Stimulated activated CD8-positive, alpha-beta memory T cell treated with anti-CD3 and anti-CD28 coated beads, Interleukin-12 subunit alpha, Interleukin-12 subunit beta, amount 100 ng/mL, for 4 hours (primary cell): ENCODE measurements around the gene ZNF669.

Source experiments
- DNase-seq: peaks from one replicate; pipeline ENCODE4 v3.0.0-alpha.2; 2020; ENCODE audit warnings: low read depth

The ZNF669 gene

DNA sequence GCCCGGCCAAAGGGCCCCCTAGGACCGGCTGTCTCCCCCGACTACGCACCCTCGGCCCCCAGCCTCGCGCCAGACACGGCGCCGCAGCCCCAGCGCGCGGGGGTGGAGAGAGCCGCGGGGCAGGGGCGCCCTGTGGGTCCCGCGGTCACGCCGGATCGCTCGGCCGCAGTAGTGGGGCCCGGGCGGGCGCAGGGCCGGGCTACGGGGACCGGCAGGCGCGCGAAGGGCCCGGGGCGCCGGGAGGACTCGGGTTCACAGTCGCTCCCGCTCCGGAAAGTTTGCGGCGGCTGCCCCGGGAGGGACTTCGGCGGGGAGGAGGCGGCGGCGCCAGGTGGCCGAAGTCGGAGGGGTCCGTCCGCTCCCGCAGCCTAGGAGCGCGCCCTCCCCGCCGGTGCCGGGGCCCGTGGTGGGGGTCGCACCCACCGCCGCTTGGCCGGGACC, 7.1 kb upstream of the ZNF669 start:
- no peak for DNase-seq

DNA sequence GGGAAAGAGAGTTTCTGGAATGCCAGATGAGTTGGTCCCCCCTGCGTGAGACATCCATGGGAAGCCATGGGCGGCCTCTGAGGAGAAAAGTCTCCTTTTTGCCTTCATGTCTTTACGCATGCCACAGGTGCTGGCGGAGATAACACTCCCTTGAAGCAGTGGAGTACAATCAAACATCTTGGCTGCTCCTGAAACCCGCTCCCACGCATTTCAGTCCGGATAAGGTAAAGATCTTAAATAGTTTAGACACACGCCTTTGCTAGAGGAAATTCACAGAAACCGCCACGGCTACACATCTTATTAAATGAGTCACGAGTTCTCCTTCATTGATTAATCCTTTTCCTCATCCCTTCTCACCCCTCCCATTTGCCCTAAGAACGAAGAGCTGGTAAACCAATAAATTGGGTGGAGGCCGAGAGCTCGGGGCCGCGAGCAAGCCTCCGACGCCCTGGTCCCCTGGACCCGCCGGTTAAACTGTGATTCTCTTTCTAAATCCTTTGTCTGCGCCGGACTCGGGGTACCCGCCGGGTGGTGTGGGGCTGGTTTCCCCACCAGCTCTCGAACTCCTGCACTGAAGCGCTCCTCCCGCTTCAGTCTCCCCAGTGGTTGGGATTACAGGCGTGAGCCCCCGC, 6.6 kb upstream of the ZNF669 start:
- DNase-seq, result no peak

DNA sequence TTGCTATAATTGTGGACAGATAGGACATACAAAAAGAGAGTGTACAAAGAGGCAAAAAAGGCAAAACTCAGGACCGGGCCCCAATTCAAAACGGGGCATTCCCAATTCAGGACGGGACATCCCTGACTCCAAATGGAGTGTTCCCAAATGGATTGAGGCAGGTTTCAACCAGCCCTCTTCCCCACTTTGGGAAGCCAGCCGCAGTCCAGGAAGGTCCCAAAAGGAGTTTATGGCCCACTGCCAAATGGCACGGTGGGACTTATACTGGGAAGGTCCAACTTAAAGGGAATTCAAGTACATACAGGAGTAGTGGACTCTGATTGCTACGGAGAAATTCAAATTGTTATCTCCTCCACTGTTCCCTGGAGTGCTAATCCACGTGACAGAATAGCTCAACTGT, 3.5 kb upstream of the ZNF669 start:
- DNase-seq, result no peak

DNA sequence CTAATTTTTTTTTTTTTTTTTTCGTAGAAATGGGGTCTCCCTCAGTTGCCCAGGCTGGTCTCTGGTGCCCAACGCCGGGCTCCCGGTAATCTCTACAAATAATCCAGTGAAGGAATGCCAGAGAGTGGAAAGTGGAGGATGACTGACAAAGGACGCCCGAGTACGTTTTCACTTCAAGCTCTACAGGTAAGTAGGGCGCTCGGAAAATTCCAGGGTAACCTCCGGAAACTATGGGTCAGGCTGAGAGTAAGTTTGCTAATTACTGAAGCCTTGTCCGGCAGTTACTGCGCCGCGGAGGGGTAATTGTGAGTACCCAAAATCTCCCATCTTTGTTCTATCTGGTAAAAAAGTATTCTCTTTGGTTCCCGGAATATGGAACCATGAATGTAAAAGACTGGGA, 1.8 kb upstream of the ZNF669 start:
- no peak for DNase-seq

DNA sequence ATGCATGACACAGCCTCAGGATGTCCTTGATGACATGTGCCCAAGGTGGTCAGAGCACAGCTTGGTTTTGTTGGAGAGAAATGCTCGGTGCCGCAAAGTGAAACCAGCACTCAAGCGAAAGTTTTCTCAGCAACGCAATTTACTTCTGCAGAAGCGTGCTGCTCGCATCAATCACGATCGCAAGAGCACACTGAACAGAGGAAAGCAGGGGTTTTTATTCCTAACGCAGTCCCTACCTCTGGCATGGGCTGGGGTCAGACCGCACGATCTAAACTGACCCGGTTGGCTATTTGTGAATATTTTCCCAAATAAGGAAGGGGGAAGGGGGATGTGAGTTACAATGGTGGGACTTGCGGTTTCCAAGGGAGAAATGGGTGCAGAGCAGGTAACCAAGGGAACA, 809 bp upstream of the ZNF669 start:
- DNase-seq, result no peak

DNA sequence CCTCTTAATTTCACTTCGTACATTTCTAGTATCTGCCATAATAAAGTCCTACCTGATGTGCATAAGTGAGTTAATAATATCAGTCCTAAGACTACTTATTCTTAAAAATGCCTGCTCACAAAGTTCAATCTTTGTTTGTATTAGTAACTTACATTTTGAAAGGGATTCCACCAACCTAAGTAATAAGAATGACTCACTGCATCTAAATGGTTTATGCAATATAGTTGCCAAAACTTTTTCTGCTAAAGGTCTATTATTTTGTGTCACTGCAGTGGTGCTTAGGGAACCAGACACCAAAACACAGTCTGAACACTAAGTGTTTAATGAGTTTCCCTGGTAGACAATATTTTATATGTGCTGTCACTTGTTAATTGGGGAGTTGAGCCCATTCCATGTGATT, 1.8 kb downstream of the ZNF669 start:
- DNase-seq, result no peak

DNA sequence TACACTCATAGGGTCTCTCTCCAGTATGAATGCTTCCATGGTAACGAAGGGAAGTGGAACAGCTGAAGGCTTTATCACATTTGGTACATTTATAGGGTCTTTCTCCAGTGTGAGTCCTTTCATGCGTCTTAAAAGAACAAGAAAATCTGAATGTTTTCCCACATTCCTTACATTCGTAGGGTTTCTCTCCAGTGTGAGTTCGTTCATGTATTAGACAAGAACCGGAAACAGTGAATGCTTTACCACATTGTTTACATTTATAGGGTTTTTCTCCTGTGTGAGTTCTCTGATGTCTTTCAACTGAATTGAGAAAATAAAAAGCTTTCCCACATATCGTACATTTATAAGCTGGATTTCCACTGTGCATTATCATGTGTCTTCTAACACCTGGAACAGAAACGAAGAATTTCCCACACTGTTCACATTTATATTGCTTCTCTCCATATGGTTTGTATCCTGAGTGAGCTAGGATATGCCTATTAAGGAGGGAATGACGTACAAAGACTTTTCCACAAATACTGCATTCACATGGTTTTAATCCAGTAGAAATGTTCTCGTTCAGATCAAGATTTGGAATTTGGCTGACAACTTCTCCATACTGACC, 3.4 kb downstream of the ZNF669 start:
- DNase-seq, result no peak

DNA sequence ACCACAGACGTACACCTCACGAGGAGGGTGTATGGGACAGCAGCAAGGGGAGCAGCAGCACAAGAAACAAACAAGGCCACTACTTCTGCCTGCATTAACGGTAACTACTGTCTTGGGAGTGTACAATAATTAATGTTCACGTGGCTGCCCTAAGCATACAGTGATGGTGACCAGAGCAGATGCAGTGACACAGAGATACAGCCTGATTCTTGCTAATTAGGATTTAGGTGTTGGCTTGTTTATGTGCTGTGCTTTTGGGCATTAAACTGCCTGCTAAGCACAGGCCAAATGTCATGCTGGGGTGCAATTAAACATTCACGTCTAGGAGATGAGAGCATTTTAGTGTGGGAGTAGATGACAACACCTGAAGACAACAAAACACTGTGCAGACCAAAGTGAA, 7.2 kb downstream of the ZNF669 start:
- DNase-seq, result no peak

DNA sequence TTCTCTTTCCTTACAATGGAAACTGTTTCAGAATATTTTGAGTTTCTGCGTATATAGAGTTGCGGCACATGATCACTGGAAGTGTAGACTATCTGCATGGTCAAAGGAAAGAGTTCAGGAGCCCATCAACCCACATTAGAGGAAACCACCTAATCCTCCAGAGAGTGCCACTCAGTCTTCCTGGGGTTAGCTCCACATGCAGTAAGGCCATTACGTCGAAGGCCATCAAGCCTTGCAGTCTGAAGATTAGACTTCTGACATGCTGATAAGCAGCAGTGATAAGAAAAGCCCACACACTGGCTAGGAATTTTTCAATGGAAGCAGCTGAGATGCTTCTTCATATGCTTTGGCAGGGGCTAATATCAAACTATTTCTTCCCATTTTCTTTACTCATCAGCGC, 7.6 kb downstream of the ZNF669 start:
- no peak for DNase-seq

DNA sequence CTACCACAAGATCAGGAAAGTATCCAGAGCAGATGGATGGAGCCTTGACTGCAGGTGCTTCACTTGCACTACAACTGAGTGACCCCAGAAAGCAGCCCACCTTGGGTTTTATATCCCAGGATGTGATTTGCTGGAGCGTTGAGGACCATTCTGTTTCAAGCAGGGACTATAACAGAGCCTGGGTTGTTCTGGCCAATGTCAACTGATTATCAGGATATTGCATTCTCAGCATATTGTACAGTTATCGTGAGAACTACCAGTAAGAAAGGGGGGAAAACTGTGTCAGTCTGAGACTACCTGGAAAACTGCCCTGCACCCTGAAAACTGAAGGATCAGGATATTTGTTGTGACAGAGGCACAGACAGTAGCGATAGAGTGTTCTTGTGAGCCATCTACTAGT, 8.0 kb downstream of the ZNF669 start:
- no peak for DNase-seq

DNA sequence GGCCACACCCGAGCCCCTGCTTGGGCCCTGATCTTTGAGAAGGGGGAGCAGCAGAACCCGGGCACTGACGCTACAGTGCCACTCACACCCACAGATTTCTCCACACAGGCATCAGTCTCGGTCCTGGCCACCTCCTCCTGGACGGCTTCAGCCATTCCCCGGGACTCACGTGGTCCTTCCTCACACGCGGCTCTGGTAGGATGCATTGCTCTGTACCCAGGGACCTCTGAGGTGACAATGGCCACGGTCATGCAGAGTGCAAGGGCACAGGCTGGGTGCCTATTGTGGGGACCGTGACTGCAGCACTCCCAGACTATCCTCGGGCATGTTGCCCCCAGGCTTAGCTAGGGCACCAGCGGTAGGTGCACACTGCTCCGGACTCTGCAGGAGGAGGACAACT, 13.7 kb downstream of the ZNF669 start:
- no peak for DNase-seq

DNA sequence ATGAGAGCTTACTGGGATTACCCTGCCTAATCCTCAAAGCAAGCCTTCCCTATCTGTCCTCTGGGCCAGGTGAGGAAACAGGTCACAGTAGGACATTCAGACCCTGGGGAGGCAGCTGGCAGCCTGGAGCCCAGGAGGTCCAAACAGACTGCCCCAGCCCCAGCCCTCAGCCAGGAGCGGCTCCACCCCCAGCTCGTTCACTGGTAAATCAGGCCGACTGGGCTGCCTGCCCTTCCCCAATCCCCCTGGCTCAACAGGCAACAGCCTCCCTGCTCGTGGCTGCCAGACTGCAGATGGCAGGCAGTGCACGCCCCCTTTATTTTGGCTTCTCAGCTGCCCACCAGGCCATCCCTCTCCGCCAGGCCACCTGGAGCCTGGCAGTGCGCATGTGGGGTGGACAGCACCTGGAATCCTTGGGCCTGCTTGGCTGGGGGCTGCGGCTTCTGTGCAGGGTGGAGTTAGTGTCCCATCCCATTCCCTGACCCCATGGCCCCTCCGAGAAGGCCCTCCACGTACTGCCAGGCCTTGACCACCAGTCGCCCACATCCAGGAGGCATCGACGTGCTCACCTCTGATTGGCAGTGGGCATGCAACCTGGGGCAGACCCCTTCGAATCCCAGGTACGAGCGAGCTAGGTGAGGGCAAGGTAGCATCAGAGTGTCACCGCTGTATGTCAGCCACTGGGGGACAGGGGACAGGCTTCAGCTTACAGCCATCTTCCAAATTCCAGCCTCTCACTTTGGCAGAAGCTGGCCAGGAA, 14.4 kb downstream of the ZNF669 start:
- no peak for DNase-seq

DNA sequence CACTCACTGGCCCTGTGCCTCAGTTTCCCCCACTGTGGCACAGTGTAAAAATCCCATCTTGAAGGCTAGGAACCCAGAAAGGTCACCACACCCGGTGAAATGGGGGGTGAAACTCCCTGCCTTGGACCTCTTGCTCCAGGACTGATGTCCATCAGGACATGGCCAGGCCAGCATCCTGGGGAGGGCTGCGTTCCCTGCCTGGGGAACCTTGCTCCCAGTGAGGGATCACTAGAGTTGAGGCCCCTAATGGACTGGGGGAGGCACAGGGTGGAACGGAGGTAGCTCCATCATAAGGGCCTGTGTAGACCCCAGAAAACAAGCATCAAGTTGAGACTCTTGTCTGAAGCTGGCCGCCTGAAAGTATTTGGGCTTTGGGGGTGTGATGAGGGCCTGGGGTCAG, 15.2 kb downstream of the ZNF669 start:
- DNase-seq, result no peak

DNA sequence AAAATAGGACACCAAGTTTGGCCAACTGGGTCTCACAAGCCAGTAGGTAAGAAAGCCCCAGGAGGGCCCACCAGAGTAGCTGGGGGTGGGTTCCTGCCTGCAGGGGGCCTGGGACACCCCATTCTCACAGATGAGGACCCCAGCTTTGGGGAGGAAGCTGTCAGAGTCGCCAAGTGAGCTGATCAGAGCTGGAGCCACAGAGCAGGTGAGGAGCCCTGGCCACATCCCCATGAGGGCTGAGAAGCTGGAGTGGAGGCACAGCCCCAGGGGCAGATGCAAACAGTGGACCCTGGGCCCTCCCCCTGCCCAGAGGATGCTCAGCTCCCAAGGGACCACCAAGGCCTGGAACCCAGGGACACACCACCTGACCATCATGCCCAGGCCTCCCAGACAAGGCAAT, 16.9 kb downstream of the ZNF669 start:
- no peak for DNase-seq

DNA sequence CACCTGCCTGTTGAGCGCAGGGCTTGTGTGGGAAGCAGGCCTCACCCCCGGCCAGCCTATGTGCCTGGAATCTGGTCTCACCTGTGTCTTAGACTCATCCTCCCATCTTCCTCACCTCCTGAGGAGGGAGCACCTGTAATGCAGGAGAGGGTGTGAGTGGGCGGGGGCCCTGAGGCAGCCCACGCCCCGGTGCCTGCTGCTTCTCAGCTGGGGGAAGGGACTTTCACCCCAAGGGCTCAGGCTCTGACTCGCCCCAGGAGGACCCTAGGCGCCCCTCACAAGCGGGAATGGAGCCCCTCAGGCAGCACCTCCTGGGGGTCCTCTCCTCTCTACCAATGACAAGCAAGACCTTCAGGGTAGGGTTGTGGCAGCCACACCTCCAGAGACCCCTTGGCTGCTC, 18.8 kb downstream of the ZNF669 start:
- no peak for DNase-seq

DNA sequence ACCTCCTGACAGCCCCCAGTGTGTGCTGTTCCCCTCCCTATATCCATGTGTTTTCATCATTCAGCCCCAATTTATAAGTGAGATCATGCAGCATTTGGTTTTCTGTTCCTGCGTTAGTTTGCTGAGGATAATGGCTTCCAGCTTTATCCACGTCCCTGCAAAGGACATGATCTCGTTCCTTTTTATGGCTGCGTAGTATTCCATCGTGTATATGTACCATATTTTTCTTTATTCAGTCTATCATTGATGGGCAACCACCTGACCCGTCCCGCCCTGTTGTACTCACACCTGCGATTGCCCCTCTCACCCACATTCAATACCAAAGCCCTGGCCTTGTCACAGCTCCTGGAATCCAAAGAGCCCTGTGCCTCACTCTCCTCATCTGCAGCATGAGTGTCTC, 19.4 kb downstream of the ZNF669 start:
- no peak for DNase-seq

DNA sequence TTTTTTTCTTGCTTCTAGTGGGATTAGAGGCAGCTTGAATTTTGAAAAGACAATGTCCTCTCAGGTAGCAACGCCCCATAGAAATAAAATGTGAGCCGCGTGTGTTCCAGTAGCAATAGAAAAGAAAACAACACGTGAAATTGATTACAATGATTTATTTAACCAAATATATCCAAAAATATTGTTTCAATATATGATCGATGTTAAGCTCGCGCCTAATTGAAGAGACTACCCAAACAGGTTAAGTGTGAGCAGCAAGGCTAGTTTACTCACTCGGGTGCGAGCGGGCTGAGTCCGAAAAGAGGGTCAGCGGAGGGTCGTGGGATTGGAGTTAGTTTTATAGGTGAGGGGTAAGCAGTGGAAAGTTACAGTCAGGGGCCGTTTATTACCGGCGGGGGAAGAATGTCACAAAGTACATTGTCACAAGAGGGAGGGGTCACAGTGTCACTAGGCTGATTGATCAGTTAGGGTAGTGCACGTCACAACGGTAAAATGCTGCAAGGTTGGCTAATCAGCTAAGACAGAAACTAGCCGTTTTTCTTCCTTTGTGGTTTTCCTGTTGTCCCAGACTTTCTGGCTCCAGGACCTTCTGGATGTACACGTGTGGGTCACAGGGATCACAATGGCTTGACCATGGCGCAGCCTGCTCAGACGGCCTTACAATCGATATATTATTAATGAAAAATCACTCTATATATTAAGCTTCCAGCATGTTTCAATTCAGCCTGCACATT, 24.8 kb downstream of the ZNF669 start:
- no peak for DNase-seq

DNA sequence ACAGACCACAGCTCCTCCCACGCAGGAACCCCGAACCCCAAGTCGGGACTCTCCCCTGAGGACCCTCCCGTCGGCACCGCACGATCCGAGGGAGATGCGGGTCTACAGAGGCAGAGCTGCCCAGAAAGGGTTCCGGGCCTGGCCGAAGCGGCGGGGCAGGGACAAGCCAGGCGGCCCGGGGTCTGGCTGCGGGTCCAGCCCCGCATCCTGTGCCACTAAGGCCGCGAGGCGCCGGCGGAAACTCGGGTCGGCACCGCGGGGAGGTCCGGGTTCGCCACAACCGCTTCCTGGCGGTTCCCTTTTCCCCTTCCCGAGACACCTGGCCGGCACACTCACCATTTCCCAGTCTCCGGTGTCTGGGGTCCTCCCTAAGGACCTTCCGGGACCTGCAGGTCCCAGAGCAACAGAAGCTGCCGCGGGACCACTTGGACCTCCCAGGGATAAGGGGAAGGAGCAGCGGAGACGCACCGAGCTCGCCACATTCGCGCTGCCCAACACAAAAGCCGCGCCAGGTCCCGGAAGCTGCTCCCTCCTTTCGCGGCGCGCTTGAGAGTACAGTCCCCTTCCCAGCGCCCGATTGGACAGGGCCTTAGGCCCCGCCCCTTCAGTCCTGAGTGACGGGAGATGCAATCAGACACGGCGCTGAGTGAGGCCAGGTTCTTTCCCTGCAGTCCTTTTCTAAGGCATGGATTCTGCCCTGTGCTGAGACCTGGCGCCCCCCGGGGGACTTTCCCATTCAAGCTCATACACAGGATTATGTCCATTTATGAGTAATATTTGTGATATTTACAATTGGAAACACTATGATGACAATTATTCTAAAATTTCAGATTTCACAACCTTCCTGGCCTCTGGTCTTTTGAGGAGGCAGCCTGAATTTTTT, 25.7 kb downstream of the ZNF669 start, which contains the start of gene ZNF670:
ZNF670 (minus strand) TSS at position 554 of the 883 bp plus-strand sequence; CDS start at position 339, 215 bp downstream.
- DNase-seq, result peak; percentile 71

DNA sequence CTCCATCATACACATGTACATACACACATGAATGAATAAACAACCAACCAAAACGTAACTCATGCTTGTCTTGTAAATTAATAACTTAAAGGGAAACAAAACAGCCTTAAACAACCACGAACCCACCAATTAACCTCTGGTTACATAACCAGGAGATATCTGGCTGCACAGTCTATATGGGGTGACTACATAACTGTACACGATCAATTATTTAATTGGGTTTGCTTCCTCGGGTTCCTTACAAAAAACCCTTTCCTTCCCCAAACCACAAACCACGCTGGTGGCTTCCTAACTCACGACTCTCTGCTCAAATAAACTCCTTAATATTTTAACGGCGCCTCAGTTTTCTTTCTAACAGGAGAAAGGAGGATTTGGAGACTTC, 26.3 kb downstream of the ZNF669 start:
- DNase-seq, result no peak

DNA sequence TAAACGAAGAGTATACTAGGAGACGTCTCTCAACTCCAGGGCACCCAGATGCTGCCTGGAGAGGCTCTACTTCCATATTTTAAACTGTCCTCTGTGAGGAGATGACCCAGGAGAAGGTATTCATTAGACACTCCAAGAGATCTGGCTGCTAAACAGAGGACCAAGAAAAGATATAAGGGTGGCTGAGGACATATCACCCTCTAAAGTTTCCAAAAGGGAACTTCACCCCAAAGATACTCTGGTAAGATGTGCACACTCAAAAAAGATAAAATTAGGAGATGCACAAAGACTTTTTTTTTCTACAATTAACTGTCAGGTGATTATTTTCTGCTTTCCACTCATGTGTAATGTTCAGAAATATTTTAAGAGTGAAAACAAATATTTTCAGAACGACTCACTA, 26.9 kb downstream of the ZNF669 start:
- DNase-seq, result no peak

DNA sequence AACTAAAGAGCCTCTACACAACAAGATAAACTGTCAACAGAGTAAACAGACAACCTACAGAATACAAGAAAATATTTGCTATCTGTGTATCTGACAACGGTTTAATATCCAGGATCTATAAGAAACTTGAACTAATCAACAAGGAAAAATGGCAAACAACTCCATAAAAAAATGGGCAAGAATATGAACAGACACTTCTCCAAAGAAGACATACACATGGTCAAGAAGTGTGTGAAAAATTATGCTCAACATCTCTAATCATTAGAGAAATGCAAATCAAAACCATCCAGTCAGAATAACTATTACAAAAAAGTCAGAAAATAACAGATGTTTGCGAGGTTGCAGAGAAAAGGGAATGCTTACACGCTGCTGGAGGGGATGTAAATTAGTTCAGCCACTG, 33.5 kb downstream of the ZNF669 start:
- no peak for DNase-seq

DNA sequence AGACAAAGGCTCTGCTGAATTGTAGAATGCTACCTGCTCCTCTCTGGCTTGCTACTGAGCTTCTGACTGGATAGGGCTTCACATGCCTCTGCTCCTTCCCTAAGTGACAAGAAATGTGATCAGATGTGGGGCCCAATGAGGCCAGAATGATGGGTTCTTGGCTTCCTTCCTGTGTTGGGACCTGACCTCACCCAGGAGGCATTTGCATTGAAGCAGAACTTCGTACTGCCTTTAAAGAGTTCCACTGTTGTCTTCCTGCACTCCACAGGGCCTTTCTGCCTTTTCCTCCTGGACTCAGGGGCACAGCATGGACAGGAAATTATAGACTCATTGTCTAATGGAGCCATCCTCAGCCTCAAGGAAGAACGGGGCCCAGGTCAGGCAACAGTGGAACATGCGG, 39.9 kb downstream of the ZNF669 start:
- DNase-seq, result no peak
